Parathyroid adenoma (tissue), 2 donors: ENCODE data around the gene SYNM.

Source experiments
- H2AFZ ChIP-seq: fragments of 300-600 bp; sonication (generic); one replicate; pipeline ENCODE4 v1.7.0; 2017; ENCODE audit warnings: antibody characterized with exemption, mild to moderate bottlenecking
- H3K27ac ChIP-seq: fragments of 300-600 bp; sonication (generic); one replicate; pipeline ENCODE4 v1.7.0; 2017
- H3K27me3 ChIP-seq: fragments of 300-600 bp; sonication (generic); one replicate; pipeline ENCODE4 v1.7.0; 2017; ENCODE audit warnings: low read length; ENCODE audit not compliant: control insufficient read depth, insufficient read depth
- H3K36me3 ChIP-seq: fragments of 300-600 bp; sonication (generic); one replicate; pipeline ENCODE4 v1.7.0; 2017; ENCODE audit warnings: low read length; ENCODE audit not compliant: control insufficient read depth, insufficient read depth
- H3K4me1 ChIP-seq: fragments of 300-600 bp; sonication (generic); one replicate; pipeline ENCODE4 v1.7.0; 2017; ENCODE audit warnings: control low read depth
- H3K4me2 ChIP-seq: fragments of 300-600 bp; sonication (generic); one replicate; pipeline ENCODE4 v1.7.0; 2017; ENCODE audit warnings: low read length
- H3K4me3 ChIP-seq: fragments of 300-600 bp; sonication (generic); one replicate; pipeline ENCODE4 v1.7.0; 2017; ENCODE audit warnings: low read depth, low read length
- H3K79me2 ChIP-seq: fragments of 300-600 bp; sonication (generic); one replicate; pipeline ENCODE4 v1.7.0; 2017; ENCODE audit warnings: control low read depth
- H3K9ac ChIP-seq: fragments of 300-600 bp; sonication (generic); one replicate; pipeline ENCODE4 v1.7.0; 2017; ENCODE audit warnings: mild to moderate bottlenecking
- H3K9me3 ChIP-seq: fragments of 300-600 bp; sonication (generic); one replicate; pipeline ENCODE4 v1.7.0; 2017; ENCODE audit warnings: low read length; ENCODE audit not compliant: control insufficient read depth
- CTCF ChIP-seq: fragments of 300-600 bp; sonication (generic); IDR thresholded peaks from one replicate; pipeline ENCODE4 v1.7.0; 2017; ENCODE audit warnings: antibody characterized with exemption, mild to moderate bottlenecking
- donor health status: primary hyperparathyroidism.

SYNM gene

GRCh38 chr15:99076109-99076508 is 28.8 kb upstream of the SYNM start:
- TF ChIP-seq CTCF, result no peak
- no peaks in the 10 kb centered on the region for H3K79me2 ChIP-seq
- H3K9ac ChIP-seq, result no peak overlapping the region
- H3K4me1 ChIP-seq, result no peaks in the 10 kb centered on the region
- no peaks in the 10 kb centered on the region for H3K9me3 ChIP-seq
- H3K4me3 ChIP-seq, result no peak overlapping the region
- no peaks in the 10 kb centered on the region for H3K27me3 ChIP-seq
- no peak overlapping the region for H2AFZ ChIP-seq
- no peak overlapping the region for H3K27ac ChIP-seq
- no peak overlapping the region for H3K4me2 ChIP-seq
- H3K36me3 ChIP-seq, result no peaks in the 10 kb centered on the region

- TF ChIP-seq CTCF, result peak; percentile 70
- H3K27me3 ChIP-seq, result no peaks in the 10 kb centered on the region
- H3K4me1 ChIP-seq, result no peaks in the 10 kb centered on the region
- H3K4me2 ChIP-seq, result peak overlapping the region; percentile 46
- H3K79me2 ChIP-seq, result no peaks in the 10 kb centered on the region
- H3K9me3 ChIP-seq, result no peaks in the 10 kb centered on the region
- H3K27ac ChIP-seq, result no peak overlapping the region
- no peak overlapping the region for H3K4me3 ChIP-seq
- H3K9ac ChIP-seq, result no peak overlapping the region
- H2AFZ ChIP-seq, result peak overlapping the region; percentile 42
- no peaks in the 10 kb centered on the region for H3K36me3 ChIP-seq
Measured at GRCh38 chr15:99076555-99077308, 28.1 kb upstream of the SYNM start.

- Histone ChIP-seq H3K4me2 (no peak overlapping the region), H3K79me2 (no peaks in the 10 kb centered on the region), H3K4me1 (no peaks in the 10 kb centered on the region), H3K9ac (no peak overlapping the region), H3K27ac (no peak overlapping the region), H3K27me3 (no peaks in the 10 kb centered on the region), H3K4me3 (no peak overlapping the region), H2AFZ (no peak overlapping the region), H3K36me3 (no peaks in the 10 kb centered on the region), H3K9me3 (no peaks in the 10 kb centered on the region)
- TF ChIP-seq CTCF, result no peak
Measured at GRCh38 chr15:99082798-99083197, 22.1 kb upstream of the SYNM start.

GRCh38 chr15:99084965-99085364 is 19.9 kb upstream of the SYNM start:
- no peaks in the 10 kb centered on the region for H3K4me1 ChIP-seq
- no peak overlapping the region for H3K4me2 ChIP-seq
- no peak overlapping the region for H3K4me3 ChIP-seq
- no peak overlapping the region for H2AFZ ChIP-seq
- no peaks in the 10 kb centered on the region for H3K79me2 ChIP-seq
- H3K36me3 ChIP-seq, result no peaks in the 10 kb centered on the region
- H3K9ac ChIP-seq, result no peak overlapping the region
- no peaks in the 10 kb centered on the region for H3K27me3 ChIP-seq
- TF ChIP-seq CTCF, result no peak
- no peaks in the 10 kb centered on the region for H3K9me3 ChIP-seq
- H3K27ac ChIP-seq, result no peak overlapping the region
